ENCODE measurements around the gene PTGER1.

- TF ChIP-seq SUZ12 (IDR thresholded peaks at IDR 0.05; ENCODE audit: unreplicated experiment) (no peak), MYC (IDR thresholded peaks at IDR 0.05; ENCODE audit: insufficient read depth, insufficient read length, insufficient replicate concordance, low read length, severe bottlenecking) (no peak), CTCF (IDR thresholded peaks at IDR 0.05 in 2 of 3, conservative IDR thresholded peaks at IDR 0.05 in 1 of 3; ENCODE audit: control insufficient read depth in 2 of 3, extremely low read depth in 1 of 3, insufficient read depth in 1 of 3, low read depth in 3 of 3, low read length in 3 of 3) (no peak), LARP7 (IDR thresholded peaks at IDR 0.05) (no peak), TCF12 (IDR thresholded peaks at IDR 0.05; ENCODE audit: low read depth, low read length) (no peak), HCFC1 (IDR thresholded peaks at IDR 0.05; ENCODE audit: low read length) (no peak), POLR2A (IDR thresholded peaks at IDR 0.05; ENCODE audit: low read depth, low read length) (peak; percentile 34; the same call in 1 of the 2 replicates), TARDBP (IDR thresholded peaks at IDR 0.05; ENCODE audit: borderline replicate concordance) (no peak)
Observed at GRCh38 chr19:14432791-14433553, 42.2 kb downstream of the PTGER1 start, which contains the start of gene PKN1.

Measured in GM12878 (cell line).